Amygdala (tissue), 56 donors: ENCODE results near the gene KRT1.
"Not testable (repeated sequence)": the region's sequence is repeated elsewhere in the genome, so short reads cannot be mapped to it uniquely, and the experiment has no call there.

Experiments
- DNase-seq, 56 donors: peaks; one replicate each; lab custom pipeline; 2025; lab: John Stamatoyannopoulos, UW

Gene KRT1

DNA sequence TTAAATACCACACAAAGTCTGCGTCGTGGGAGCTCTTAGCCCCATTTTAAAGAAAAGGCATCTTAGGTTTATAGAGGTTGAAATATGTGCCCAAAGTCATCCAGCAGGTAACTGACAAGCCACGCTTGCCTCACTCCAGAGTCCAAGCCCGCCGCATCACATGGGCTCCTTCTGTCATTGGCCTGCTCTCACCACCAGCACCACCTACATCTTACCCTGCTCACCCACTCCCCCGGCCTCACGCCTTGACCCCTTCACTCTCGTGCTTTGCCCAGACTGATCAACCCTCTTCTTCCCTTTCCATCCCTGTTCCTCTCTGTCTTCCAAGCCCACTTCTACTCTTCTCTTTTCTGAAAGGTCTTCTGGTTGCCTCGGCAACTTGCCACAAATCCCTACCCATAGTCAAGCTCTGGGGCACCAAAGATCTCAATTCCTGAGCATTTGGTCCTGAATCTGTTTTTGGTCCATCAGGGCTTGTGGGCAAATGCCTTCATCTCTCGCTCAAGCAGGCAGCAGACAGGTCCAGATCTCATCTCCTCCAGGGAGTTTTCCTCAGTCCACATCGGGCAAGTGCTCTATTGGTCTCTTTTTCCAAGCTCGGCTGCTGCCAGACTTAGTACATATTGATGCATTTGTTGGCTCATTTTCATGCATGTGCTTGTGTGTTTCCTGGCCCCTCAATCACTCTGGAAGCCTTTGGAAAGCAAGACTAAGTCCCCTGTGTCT lies 3.5 kb upstream of the KRT1 start:
- DNase-seq = no peak

DNA sequence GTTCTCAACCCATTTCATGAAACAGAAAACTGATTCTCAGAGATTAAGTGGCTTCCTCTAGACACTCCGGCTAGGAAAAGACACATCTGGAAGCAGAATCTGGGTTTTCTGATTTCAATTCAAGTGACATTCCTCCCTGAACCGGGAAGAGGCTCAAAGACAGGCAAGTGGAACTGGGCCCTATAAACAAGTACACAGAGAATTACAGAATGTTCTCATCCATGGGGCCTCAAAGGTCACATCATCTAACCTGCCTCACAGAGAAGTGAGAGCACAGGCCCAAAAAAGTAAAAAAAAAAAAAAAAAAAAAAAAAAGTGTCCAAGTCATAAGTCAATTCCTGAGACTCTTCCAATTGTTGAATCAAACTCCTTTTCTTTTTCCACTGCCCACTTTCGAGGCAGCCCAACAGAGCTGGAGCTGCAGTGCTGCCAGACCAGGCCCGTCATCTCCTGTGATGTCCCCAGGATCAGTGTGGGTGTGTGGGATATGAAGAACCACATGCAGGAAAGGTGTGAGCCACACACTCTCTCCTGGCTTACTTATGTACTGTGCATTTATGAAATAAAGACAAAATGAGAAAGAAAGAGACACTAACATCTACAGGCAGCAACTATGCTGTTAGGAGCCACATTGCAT lies 2.8 kb upstream of the KRT1 start:
- no peak for DNase-seq

- no peak for DNase-seq
Measured at GRCh38 chr12:52682381-52682660, 2.1 kb upstream of the KRT1 start.

- no peak for DNase-seq
Measured at GRCh38 chr12:52681526-52682380, 1.5 kb upstream of the KRT1 start.

GRCh38 chr12:52679875-52680274 lies 332 bp downstream of the KRT1 start:
- DNase-seq = no peak

GRCh38 chr12:52677671-52678070 lies 2.5 kb downstream of the KRT1 start:
- no peak for DNase-seq

GRCh38 chr12:52677126-52677525 lies 3.1 kb downstream of the KRT1 start:
- DNase-seq = no peak

GRCh38 chr12:52676163-52676562 lies 4.0 kb downstream of the KRT1 start:
- no peak for DNase-seq

DNA sequence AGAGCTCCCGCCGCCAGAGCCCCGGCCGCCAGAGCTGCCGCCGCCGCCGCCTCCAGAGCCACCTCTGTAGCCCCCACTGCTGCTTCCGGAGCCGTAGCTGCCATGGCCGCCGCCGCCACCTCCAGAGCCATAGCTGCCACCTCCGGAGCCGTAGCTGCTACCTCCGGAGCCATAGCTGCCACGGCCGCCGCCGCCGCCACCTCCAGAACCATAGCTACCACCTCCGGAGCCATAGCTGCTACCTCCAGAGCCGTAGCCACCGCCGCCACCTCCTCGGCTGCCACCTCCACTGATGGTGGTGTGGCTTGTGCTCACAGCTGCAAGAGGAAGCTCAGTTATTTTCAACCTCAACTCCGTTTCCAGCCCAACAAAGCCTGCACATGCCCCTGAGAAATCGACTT lies 4.9 kb downstream of the KRT1 start:
- no peak for DNase-seq

DNA sequence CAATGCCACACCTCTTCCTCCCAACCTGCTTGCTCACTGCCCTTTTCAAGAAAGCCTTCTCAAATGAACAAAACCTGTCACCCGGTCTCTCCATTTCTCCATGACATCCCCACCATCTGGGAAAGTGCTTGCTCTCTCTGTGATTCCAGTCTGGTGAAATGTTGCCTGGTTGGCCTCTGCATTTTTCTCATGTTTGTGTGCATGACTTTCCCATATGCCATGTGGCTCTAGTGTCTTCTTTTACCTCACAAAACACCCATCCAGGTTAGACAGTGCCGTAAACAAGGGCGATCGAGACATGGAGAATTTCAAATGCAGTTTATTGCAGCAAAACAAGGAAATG lies 5.8 kb downstream of the KRT1 start:
- no peak for DNase-seq

- DNase-seq = no peak
Measured at GRCh38 chr12:52673713-52674432, 6.3 kb downstream of the KRT1 start.

DNA sequence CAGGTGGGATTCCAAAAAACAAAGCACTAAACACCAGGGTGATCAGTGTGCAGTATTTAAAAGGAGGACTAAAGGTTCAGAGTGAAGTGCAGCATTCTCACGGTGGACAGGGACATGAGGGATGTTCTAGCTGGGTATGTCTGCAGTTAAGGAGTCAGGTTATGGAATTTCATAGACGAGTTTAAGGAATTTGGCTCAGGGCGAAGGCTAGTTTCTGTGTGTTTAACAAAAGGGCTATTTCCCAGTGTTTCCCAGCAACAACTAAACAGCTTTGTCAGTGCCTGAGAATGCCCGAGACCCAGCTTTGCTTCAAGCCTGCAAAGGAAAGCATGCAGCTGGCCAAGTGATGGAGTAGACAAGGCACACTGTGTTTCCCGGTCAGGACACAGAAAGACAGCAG lies 7.0 kb downstream of the KRT1 start:
- no peak for DNase-seq

DNA sequence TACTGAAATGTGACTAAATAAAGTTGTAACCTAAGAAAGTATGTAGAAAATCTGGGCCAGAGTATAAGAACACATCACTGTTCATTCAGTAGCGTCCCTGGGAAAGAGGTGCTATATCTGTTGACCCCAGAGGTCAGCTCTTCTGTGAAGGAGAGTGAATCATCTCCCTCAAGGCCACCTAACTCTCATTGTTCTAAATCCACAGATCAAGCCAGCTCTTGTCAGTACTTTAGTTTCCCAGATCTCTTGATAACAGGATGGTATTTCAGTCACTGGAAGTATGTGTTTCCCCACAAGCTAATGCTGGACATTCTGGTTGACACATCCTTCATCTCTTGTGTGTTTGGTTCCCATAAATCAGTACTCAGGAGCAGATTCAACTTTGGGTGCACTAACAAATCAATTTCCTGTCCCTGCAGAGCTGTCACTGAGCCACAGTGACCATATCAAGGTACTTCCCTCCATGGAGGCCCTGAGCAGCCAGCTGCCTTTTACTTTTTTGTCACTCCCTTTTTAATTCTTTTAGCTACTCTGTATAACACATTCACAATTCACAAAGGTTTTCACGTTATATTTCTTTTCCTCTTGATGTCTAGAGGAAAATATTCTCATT lies 7.8 kb downstream of the KRT1 start:
- no peak for DNase-seq

DNA sequence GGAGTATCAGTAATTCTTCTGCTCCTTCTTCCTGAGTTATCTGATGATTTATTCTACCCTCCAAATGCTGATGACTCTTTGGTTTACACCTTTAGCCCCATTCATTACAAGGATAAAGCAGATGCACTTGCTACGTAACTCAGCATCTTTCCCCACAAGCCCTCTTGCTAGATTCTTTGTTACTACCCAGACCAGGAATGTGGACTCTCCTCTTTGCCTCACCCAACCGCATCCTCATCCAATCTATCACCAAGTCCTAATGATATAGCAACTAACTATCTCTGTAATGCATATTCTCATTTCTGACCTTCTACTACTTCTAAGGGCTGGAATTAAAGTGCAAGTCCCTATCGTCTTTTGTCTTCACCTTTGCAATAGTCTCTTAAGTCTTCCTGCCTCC lies 9.2 kb downstream of the KRT1 start:
- DNase-seq = no peak

GRCh38 chr12:52670506-52670905 lies 9.7 kb downstream of the KRT1 start:
- DNase-seq = no peak

DNA sequence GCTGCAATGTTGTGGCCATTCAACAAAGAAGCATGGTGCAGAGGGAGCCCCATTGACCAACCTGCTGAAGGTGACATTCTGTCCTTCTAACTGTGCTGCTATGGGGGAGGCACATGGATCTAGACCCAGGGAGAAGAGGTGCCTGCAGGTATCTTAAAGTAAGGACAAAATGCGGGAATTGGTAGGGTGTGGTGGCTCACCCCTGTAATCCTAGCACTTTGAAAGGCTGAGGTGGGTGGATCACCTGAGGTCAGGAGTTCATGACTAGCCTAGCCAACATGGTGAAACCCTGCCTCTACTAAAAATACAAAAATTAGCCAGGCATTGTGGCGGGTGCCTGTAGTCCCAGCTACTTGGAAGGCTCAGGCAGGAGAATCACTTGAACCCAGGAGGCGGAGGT lies 10.3 kb downstream of the KRT1 start:
- DNase-seq = not testable (repeated sequence)

GRCh38 chr12:52669426-52669825 lies 10.8 kb downstream of the KRT1 start:
- DNase-seq = no peak

- DNase-seq = no peak
Measured at GRCh38 chr12:52667931-52668330, 12.3 kb downstream of the KRT1 start.

DNA sequence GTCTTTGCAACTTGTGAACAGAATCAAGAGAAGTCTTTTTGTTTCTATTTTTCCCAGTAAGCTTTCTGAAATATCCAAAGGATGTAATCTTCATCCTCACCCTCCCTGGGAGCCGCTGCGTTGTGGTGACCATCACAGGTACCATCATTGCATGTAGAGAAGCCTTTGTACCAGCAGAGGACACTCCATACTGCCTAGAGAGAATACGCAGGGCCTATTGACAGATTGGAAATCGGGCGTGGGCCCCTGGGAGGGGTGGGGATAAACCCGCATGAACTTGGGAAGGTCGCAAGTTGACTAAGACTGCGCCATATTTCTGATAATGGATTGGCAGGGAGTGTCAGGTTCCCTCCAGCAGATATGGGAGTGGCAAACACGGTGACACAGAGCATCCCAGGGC lies 12.7 kb downstream of the KRT1 start:
- DNase-seq = no peak

DNA sequence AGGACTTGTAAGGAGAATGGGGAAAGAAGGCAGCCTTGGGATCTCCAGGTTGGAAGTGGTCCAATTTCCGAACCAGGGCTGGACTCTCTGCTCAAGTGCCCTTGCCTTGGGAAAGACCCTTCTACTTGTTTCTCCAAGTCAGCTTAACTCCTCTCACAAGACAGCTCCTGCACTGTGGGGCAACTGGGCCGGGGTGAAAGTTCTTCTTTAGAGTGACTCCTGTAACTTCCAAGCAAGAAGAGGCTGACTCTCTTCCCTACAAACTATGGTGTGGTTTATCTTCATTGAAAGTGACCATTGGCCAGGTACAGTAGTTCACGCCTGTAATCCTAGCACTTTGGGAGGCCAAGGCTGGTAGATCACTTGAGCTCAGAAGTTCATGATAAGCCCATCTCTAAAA lies 13.7 kb downstream of the KRT1 start:
- DNase-seq = no peak

GRCh38 chr12:52663420-52663819 lies 16.8 kb downstream of the KRT1 start:
- no peak for DNase-seq
